Activated CD4-positive, alpha-beta memory T cell treated with anti-CD3 and anti-CD28 coated beads for 36 hours (primary cell): Measurements from ENCODE around the gene CAMK1D. TPM values are rescaled to one million over a fixed set of nuclear protein-coding genes. Genes with fewer than 3 reads are reported as not detected.
A peak's percentile ranks its signal among the peaks of the same experiment; 100 is the strongest.

Experiments
- CTCF ChIA-PET: fragments of 350-600 bp; sonication (Branson Sonifier 250); formaldehyde crosslinking; loops from one replicate; lab custom pipeline; 2021; ENCODE audit warnings: antibody characterized with exemption, inconsistent platforms; lab: Charles Lee
- POLR2A ChIA-PET: fragments of 350-600 bp; sonication (Branson Sonifier 250); formaldehyde crosslinking; loops from one replicate; lab custom pipeline; 2021; ENCODE audit warnings: antibody characterized with exemption; lab: Charles Lee
- DNase-seq: peaks from one replicate; pipeline ENCODE4 v3.0.0-alpha.2; 2020
- H3K27ac Mint-ChIP-seq: one replicate; pipeline ENCODE4 v1.8.0; 2021; ENCODE audit warnings: mixed read lengths
- H3K27me3 Mint-ChIP-seq: one replicate; pipeline ENCODE4 v1.8.0; 2021; ENCODE audit warnings: mixed read lengths
- H3K36me3 Mint-ChIP-seq: one replicate; pipeline ENCODE4 v1.8.0; 2021; ENCODE audit warnings: mixed read lengths
- H3K4me1 Mint-ChIP-seq: one replicate; pipeline ENCODE4 v1.8.0; 2021; ENCODE audit warnings: low read depth, mixed read lengths
- H3K4me3 Mint-ChIP-seq: one replicate; pipeline ENCODE4 v1.8.0; 2021; ENCODE audit warnings: mild to moderate bottlenecking, mixed read lengths
- H3K9me3 Mint-ChIP-seq: one replicate; pipeline ENCODE4 v1.8.0; 2021; ENCODE audit warnings: mixed read lengths
- intact Hi-C: fragments of 100-400 bp; cut with micrococcal nuclease; formaldehyde crosslinking; loops from one replicate; pipeline ENCODE4 v1.15.1; 2023
- total RNA-seq, 2 experiments: library from RNA; stranded (reverse); gene quantifications; one replicate each; pipeline ENCODE4 v1.2.3, GENCODE V29; 2021

The CAMK1D gene
- total RNA-seq, 2 experiments from 2014 or later = 17.7 to 17.9 TPM

- Mint-ChIP-seq H3K27ac (no peak overlapping the region), H3K36me3 (peaks cover 16% of the 10 kb centered on the region), H3K4me3 (no peak overlapping the region), H3K27me3 (no peaks in the 10 kb centered on the region), H3K9me3 (no peaks in the 10 kb centered on the region), H3K4me1 (peaks cover 6% of the 10 kb centered on the region)
- no peak for DNase-seq
- intact Hi-C loops = no loop called here
- ChIA-PET CTCF (no interaction called here), POLR2A (no interaction called here)
Measured at GRCh38 chr10:12679636-12680035, 330.3 kb downstream of the CAMK1D start.

DNA sequence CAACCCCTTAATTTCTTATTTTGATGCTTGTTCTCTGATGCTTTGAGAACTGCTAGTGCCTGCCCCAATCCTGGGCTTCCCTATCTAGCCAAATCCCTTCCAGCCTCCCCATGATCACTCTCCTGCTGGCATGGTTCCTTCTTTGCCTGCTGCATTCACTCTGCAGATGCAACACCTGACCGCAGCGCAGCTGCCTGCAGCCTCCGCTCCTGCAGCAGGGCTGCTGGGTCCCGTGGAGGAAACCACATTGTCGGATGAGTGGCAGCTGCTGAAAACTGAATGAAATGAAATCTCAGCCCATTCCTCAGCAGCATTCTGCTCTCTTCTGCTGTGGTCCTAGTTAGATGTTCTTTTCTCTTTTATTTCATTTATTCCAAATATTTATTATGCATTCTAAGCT, 331.9 kb downstream of the CAMK1D start:
- H3K9me3 Mint-ChIP-seq = no peaks in the 10 kb centered on the region
- H3K27me3 Mint-ChIP-seq = no peaks in the 10 kb centered on the region
- ChIA-PET POLR2A (no interaction called here), CTCF (no interaction called here)
- no peak overlapping the region for H3K27ac Mint-ChIP-seq
- H3K36me3 Mint-ChIP-seq = peaks cover 10% of the 10 kb centered on the region
- peaks cover 12% of the 10 kb centered on the region for H3K4me1 Mint-ChIP-seq
- no peak overlapping the region for H3K4me3 Mint-ChIP-seq
- DNase-seq = no peak
- intact Hi-C loops = no loop called here

GRCh38 chr10:12684784-12685183, 335.4 kb downstream of the CAMK1D start:
- CTCF ChIA-PET = no interaction called here
- no peaks in the 10 kb centered on the region for H3K27me3 Mint-ChIP-seq
- no peak overlapping the region for H3K4me3 Mint-ChIP-seq
- intact Hi-C loops = no loop called here
- H3K9me3 Mint-ChIP-seq = no peaks in the 10 kb centered on the region
- H3K4me1 Mint-ChIP-seq = peaks cover 14% of the 10 kb centered on the region
- DNase-seq = no peak
- H3K36me3 Mint-ChIP-seq = peaks cover 4% of the 10 kb centered on the region
- no peak overlapping the region for H3K27ac Mint-ChIP-seq
- POLR2A ChIA-PET = interaction anchor here (0.9 to 1.0 kb wide), 2 partner anchors 19 to 25 kb away, joined by 3 to 4 read pairs; no protein-coding TSS in a partner anchor

GRCh38 chr10:12685261-12686058, 336.1 kb downstream of the CAMK1D start:
- CTCF ChIA-PET = interaction anchor here (0.6 to 1.2 kb wide), 2 partner anchors 25 to 471 kb away, joined by 4 read pairs; no protein-coding TSS in a partner anchor
- H3K36me3 Mint-ChIP-seq = peaks cover 2% of the 10 kb centered on the region
- POLR2A ChIA-PET = interaction anchor here (0.9 to 1.0 kb wide), 2 partner anchors 18 to 24 kb away, joined by 3 to 4 read pairs; no protein-coding TSS in a partner anchor
- H3K9me3 Mint-ChIP-seq = no peaks in the 10 kb centered on the region
- no peak overlapping the region for H3K27ac Mint-ChIP-seq
- intact Hi-C loops = no loop called here
- H3K27me3 Mint-ChIP-seq = no peaks in the 10 kb centered on the region
- H3K4me3 Mint-ChIP-seq = no peak overlapping the region
- DNase-seq = no peak
- peaks cover 20% of the 10 kb centered on the region for H3K4me1 Mint-ChIP-seq

GRCh38 chr10:12687996-12688395, 338.6 kb downstream of the CAMK1D start:
- CTCF ChIA-PET = interaction anchor here (1.0 kb wide), 1 partner anchor 31 kb away, joined by 3 read pairs; no protein-coding TSS in a partner anchor
- no peak for DNase-seq
- Mint-ChIP-seq H3K4me3 (no peak overlapping the region), H3K27me3 (no peaks in the 10 kb centered on the region), H3K4me1 (peaks cover 21% of the 10 kb centered on the region), H3K9me3 (no peaks in the 10 kb centered on the region), H3K36me3 (peaks cover 2% of the 10 kb centered on the region), H3K27ac (no peak overlapping the region)
- intact Hi-C loops = no loop called here
- POLR2A ChIA-PET = no interaction called here

- Mint-ChIP-seq H3K27me3 (no peaks in the 10 kb centered on the region), H3K4me3 (no peak overlapping the region), H3K9me3 (no peaks in the 10 kb centered on the region), H3K4me1 (peaks cover 21% of the 10 kb centered on the region), H3K36me3 (no peaks in the 10 kb centered on the region), H3K27ac (no peak overlapping the region)
- intact Hi-C loops = no loop called here
- no peak for DNase-seq
- POLR2A ChIA-PET = no interaction called here
- CTCF ChIA-PET = interaction anchor here (1.2 to 2.4 kb wide), 2 partner anchors 19 to 21 kb away, joined by 3 to 14 read pairs; no protein-coding TSS in a partner anchor
Measured at GRCh38 chr10:12689893-12690292, 340.5 kb downstream of the CAMK1D start.

DNA sequence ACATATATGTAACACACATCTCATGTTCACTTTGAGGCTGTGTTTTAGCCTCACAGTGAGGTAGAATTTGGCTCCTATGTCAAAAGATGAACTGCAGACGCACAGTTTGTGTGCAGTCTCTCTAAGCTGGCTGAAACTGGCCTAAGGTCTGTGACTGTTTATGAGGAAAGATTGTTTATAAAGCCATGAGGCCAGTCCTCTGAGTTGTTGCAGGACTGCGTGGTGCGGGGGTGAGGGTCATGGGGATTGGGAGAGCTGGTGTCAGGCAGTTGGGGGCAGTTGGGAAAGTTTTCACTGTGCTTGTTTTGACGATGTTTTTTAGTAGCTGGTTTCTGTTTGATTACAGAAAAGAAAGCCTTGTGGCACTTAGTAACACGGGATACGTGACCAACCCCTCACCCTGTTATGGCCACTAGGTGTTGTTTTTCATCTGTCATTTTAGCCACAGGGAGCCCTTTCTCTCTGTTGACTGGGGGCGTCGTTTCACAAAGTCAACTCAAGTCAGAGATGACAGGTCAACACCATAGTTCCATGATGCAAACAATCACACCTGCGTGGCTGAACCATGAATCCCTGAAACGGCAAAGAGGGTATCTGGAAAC, 341.3 kb downstream of the CAMK1D start:
- POLR2A ChIA-PET = no interaction called here
- peak overlapping the region; percentile 47 for H3K27ac Mint-ChIP-seq
- no peaks in the 10 kb centered on the region for H3K36me3 Mint-ChIP-seq
- DNase-seq = peak; percentile 45
- CTCF ChIA-PET = interaction anchor here (1.2 to 2.4 kb wide), 3 partner anchors 13 to 20 kb away, joined by 3 to 14 read pairs (median 3); no protein-coding TSS in a partner anchor
- H3K27me3 Mint-ChIP-seq = no peaks in the 10 kb centered on the region
- peaks cover 19% of the 10 kb centered on the region for H3K4me1 Mint-ChIP-seq
- H3K9me3 Mint-ChIP-seq = no peaks in the 10 kb centered on the region
- no peak overlapping the region for H3K4me3 Mint-ChIP-seq
- intact Hi-C loops = no loop called here

GRCh38 chr10:12691596-12691995, 342.2 kb downstream of the CAMK1D start:
- Mint-ChIP-seq H3K27ac (no peak overlapping the region), H3K36me3 (no peaks in the 10 kb centered on the region), H3K4me1 (peaks cover 14% of the 10 kb centered on the region), H3K9me3 (no peaks in the 10 kb centered on the region), H3K4me3 (no peak overlapping the region), H3K27me3 (no peaks in the 10 kb centered on the region)
- no peak for DNase-seq
- CTCF ChIA-PET = interaction anchor here (1.3 to 2.4 kb wide), 2 partner anchors 12 to 17 kb away, joined by 3 to 14 read pairs; no protein-coding TSS in a partner anchor
- intact Hi-C loops = no loop called here
- POLR2A ChIA-PET = no interaction called here

GRCh38 chr10:12697764-12698163, 348.4 kb downstream of the CAMK1D start:
- H3K27me3 Mint-ChIP-seq = no peaks in the 10 kb centered on the region
- POLR2A ChIA-PET = no interaction called here
- no peak for DNase-seq
- no peak overlapping the region for H3K27ac Mint-ChIP-seq
- no peak overlapping the region for H3K4me3 Mint-ChIP-seq
- H3K9me3 Mint-ChIP-seq = peaks cover 4% of the 10 kb centered on the region
- CTCF ChIA-PET = no interaction called here
- peaks cover 5% of the 10 kb centered on the region for H3K36me3 Mint-ChIP-seq
- H3K4me1 Mint-ChIP-seq = peaks cover 36% of the 10 kb centered on the region
- intact Hi-C loops = no loop called here

DNA sequence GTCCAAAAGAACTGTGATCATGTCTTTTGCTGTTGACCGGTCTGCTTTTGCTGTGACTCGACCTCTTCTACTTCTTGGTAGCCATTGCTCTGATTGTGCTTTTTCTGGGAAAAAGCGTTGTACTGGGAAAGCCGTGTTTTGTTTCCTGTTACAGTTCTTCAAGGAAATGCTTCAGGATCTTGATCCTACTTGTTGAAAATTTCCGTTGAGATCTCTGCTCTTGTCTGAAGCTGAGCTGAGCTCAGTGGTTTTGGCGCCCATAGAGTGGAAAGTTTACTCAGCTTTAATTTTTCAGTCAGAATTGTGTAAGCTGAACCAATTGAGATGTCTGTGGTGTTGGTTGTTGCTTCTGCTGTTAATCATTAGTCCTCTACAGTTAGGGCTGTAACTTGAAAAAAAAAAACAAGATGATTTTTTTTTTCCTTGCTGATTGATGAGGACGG, 349.9 kb downstream of the CAMK1D start:
- CTCF ChIA-PET = interaction anchor here (0.9 to 1.9 kb wide), 3 partner anchors 8 to 83 kb away, joined by 3 to 13 read pairs (median 11); no protein-coding TSS in a partner anchor
- Mint-ChIP-seq H3K9me3 (peaks cover 4% of the 10 kb centered on the region), H3K4me1 (peaks cover 51% of the 10 kb centered on the region), H3K27me3 (no peaks in the 10 kb centered on the region), H3K27ac (peak overlapping the region; percentile 87), H3K36me3 (peaks cover 5% of the 10 kb centered on the region), H3K4me3 (no peak overlapping the region)
- peak; percentile 60 for DNase-seq
- POLR2A ChIA-PET = interaction anchor here (1.4 to 1.6 kb wide), 2 partner anchors 10 to 12 kb away, joined by 3 to 6 read pairs; no protein-coding TSS in a partner anchor
- intact Hi-C loops = loop anchor here (1.0 kb wide), 1 partner anchor 21 kb away; no protein-coding TSS in a partner anchor

DNA sequence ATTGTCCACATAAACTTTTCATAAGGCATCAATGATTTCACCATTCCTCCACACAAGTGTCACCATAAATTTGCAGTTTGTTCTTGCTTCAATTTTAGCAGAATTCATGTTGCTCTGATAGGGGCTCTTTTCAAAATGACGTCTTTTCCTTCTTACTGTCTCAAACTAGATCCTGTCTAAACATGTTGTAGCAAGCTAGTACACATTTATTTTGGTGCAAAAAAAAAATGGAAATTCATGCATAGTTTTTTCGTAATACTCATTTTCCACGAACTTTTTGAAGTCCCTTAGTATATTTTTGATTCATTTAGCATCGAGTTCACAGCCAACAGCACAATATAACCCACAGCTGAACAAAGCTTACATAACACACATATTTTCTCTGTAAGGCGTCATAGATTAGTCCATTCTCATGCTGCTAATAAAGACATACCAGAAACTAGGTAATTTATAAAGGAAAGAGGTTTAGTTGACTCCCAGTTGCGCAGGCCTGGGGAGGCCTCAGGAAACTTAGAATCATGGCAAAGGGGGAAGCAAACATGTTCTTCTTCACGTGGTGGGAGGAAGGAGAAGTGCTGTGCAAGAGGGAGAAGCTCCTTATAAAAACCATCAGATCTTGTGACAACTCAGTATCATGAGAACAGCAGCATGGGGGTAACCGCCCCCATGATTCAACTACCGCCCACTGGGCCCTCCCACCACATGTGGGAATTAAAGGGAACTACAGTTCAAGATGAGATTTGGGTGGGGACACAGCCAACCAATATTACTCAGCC, 350.6 kb downstream of the CAMK1D start:
- intact Hi-C loops = loop anchor here (1.0 kb wide), 1 partner anchor 20 kb away; no protein-coding TSS in a partner anchor
- Mint-ChIP-seq H3K27ac (peak overlapping the region; percentile 87), H3K36me3 (peaks cover 5% of the 10 kb centered on the region), H3K27me3 (no peaks in the 10 kb centered on the region), H3K4me1 (peaks cover 56% of the 10 kb centered on the region), H3K9me3 (peaks cover 4% of the 10 kb centered on the region), H3K4me3 (no peak overlapping the region)
- CTCF ChIA-PET = interaction anchor here (0.8 to 1.9 kb wide), 3 partner anchors 7 to 485 kb away, joined by 3 to 13 read pairs (median 11); no protein-coding TSS in a partner anchor
- POLR2A ChIA-PET = interaction anchor here (0.6 to 1.6 kb wide), 4 partner anchors 9 to 504 kb away, joined by 3 to 6 read pairs (median 3); partner anchors contain the start of genes CDC123 and NUDT5
- DNase-seq = no peak
